A549 (cell line): ENCODE data around the gene TRAPPC5. TPM values are rescaled to one million over a fixed set of nuclear protein-coding genes. Genes with fewer than 3 reads are reported as not detected.

Source experiments
- ATAC-seq, 2 experiments: fragments of 200-7000 bp in 1 of 2; fragments of >200 bp in 1 of 2; cut with Nextera tagmentation in 1 of 2; cut with Tn5 transposase in 1 of 2; 3 replicates each; pipeline versions ENCODE4 v1.8.0 to v1.9.1; 2018 to 2020; ENCODE audit warnings: mild to moderate bottlenecking in 1 of 2, moderate library complexity in 1 of 2
- CTCF ChIA-PET: fragments of 300-600 bp; sonication (Branson Sonifier 250); formaldehyde crosslinking; extraction: SDS; loops from one replicate; lab custom pipeline; 2021; ENCODE audit warnings: antibody characterized with exemption, inconsistent platforms; lab: Yijun Ruan, JAX
- POLR2A ChIA-PET: fragments of 350-600 bp; formaldehyde crosslinking; extraction: SDS; loops from one replicate; lab custom pipeline; 2021; ENCODE audit warnings: antibody characterized with exemption, inconsistent platforms; lab: Yijun Ruan, JAX
- DNase-seq, 2 experiments: peaks; one replicate each; pipeline versions ENCODE4 v3.0.0 to v3.0.0-alpha.2; 2011 to 2016; ENCODE audit warnings: low read depth in 1 of 2, low spot score in 1 of 2
- FAIRE-seq: peaks from 2 replicates; lab custom pipeline; 2011; peaks lifted over from hg19 to GRCh38; lab: Jason Lieb, UNC
- H3K27ac ChIP-seq, 2 experiments: fragments of >200 bp; sonication (Bioruptor Twin); formaldehyde crosslinking; 3 replicates each; pipeline ENCODE4 v1.5.1; 2016 to 2017
- H3K4me1 ChIP-seq: fragments of >200 bp; sonication (Bioruptor Twin); formaldehyde crosslinking; 3 replicates; pipeline ENCODE4 v1.6.1; 2016
- H3K4me2 ChIP-seq: fragments of >200 bp; sonication (Bioruptor Twin); formaldehyde crosslinking; 3 replicates; pipeline ENCODE4 v1.6.1; 2016
- H3K4me3 ChIP-seq: fragments of >200 bp; sonication (Bioruptor Twin); formaldehyde crosslinking; 3 replicates; pipeline ENCODE4 v1.5.1; 2016
- H3K9me3 ChIP-seq: fragments of >200 bp; sonication (Bioruptor Twin); formaldehyde crosslinking; 3 replicates; pipeline ENCODE4 v1.6.1; 2016
- CBX2 ChIP-seq: fragments of 200-600 bp; sonication (generic); IDR thresholded peaks from 2 replicates; pipeline ENCODE4 v1.6.1; 2016; ENCODE audit warnings: low read depth, mild to moderate bottlenecking, borderline replicate concordance
- EHF ChIP-seq: fragments of 250-450 bp; sonication (Bioruptor Pico); IDR thresholded peaks from 2 replicates; pipeline ENCODE4 v1.5.0; 2020; ENCODE audit warnings: mild to moderate bottlenecking
- FOSB ChIP-seq: fragments of 250-450 bp; sonication (Bioruptor Pico); IDR thresholded peaks from 2 replicates; pipeline ENCODE4 v1.5.0; 2020; ENCODE audit warnings: mild to moderate bottlenecking, moderate library complexity
- FOSL2 ChIP-seq, 2 experiments: fragments of 450-650 bp in 1 of 2; fragments of >200 bp in 1 of 2; sonication (Bioruptor Twin) in 1 of 2; formaldehyde crosslinking; IDR thresholded peaks; 2 replicates each; pipeline versions ENCODE4 v1.5.0 to v1.6.1; 2016 to 2020; ENCODE audit warnings: mild to moderate bottlenecking in 1 of 2, moderate library complexity in 1 of 2
- FOXS1 ChIP-seq: fragments of 250-450 bp; sonication (Bioruptor Pico); IDR thresholded peaks from 2 replicates; pipeline ENCODE4 v1.5.0; 2020; ENCODE audit warnings: mild to moderate bottlenecking, moderate library complexity
- GATA3 ChIP-seq: IDR thresholded peaks from 2 replicates; pipeline ENCODE4 v1.6.1; 2012; ENCODE audit warnings: borderline replicate concordance
- HOXB13 ChIP-seq: fragments of 250-450 bp; sonication (Bioruptor Pico); IDR thresholded peaks from 2 replicates; pipeline ENCODE4 v1.5.0; 2020; ENCODE audit warnings: low read depth, mild to moderate bottlenecking, moderate library complexity
- HOXB5 ChIP-seq: fragments of 250-450 bp; sonication (Bioruptor Pico); IDR thresholded peaks from 2 replicates; pipeline ENCODE4 v1.5.0; 2020; ENCODE audit warnings: mild to moderate bottlenecking, moderate library complexity
- MAFK ChIP-seq: fragments of 450-650 bp; IDR thresholded peaks from 2 replicates; pipeline ENCODE4 v1.6.1; 2014; ENCODE audit not compliant: partially characterized antibody
- NR3C1 ChIP-seq: fragments of >200 bp; sonication (Bioruptor Twin); formaldehyde crosslinking; IDR thresholded peaks from 3 replicates; pipeline ENCODE4 v1.6.1; 2017
- RCOR1 ChIP-seq: fragments of 150-350 bp; IDR thresholded peaks from 2 replicates; pipeline ENCODE4 v1.6.1; 2014; ENCODE audit warnings: antibody characterized with exemption, low read length, low read depth
- RFX5 ChIP-seq: fragments of 450-650 bp; IDR thresholded peaks from 2 replicates; pipeline ENCODE4 v1.7.1; 2014; ENCODE audit warnings: antibody characterized with exemption, mild to moderate bottlenecking, moderate library complexity
- RNF2 ChIP-seq: fragments of 200-600 bp; sonication (generic); IDR thresholded peaks from 2 replicates; pipeline ENCODE4 v1.6.1; 2016; ENCODE audit warnings: low read depth, mild to moderate bottlenecking, antibody characterized with exemption, moderate library complexity, borderline replicate concordance
- SREBF2 ChIP-seq: fragments of 450-650 bp; IDR thresholded peaks from 2 replicates; pipeline ENCODE4 v1.6.1; 2014; ENCODE audit warnings: mild to moderate bottlenecking, moderate library complexity
- ZC3H11A ChIP-seq: fragments of 450-650 bp; IDR thresholded peaks from 2 replicates; pipeline ENCODE4 v1.6.1; 2014; ENCODE audit warnings: antibody characterized with exemption, mild to moderate bottlenecking
- ZNF302 ChIP-seq: fragments of 250-450 bp; sonication (Bioruptor Pico); IDR thresholded peaks from 2 replicates; pipeline ENCODE4 v1.9.0; 2021; ENCODE audit warnings: inconsistent platforms, mild to moderate bottlenecking, moderate library complexity
- ZSCAN20 ChIP-seq: fragments of 250-450 bp; sonication (Bioruptor Pico); IDR thresholded peaks from 2 replicates; pipeline ENCODE4 v1.8.0; 2022; ENCODE audit warnings: mild to moderate bottlenecking, moderate library complexity
- WGBS: methylation state at CpG from one replicate; pipeline ENCODE4 v1.1.6; 2017; ENCODE audit errors: missing lambda C conversion rate; 5-methylcytosine and 5-hydroxymethylcytosine counted together
- polyA plus RNA-seq, 4 experiments: library from polyadenylated mRNA; depleted of rRNA in 3 of 4; stranded (reverse); fragments of >200 nt; fragmentation: RNase III in 1 of 4; extraction: RNeasy Plus Mini Kit Qiagen cat#74134 plus additional on column Dnase treatment in 1 of 4; gene quantifications; 2 replicates in 3 of 4; 3 replicates in 1 of 4; pipeline ENCODE4 v1.2.3, GENCODE V29; 2011 to 2017
- TF ChIP-seq, protein P1 (sequence below): fragments of >200 bp; sonication (Bioruptor Twin); formaldehyde crosslinking; IDR thresholded peaks from 3 replicates; pipeline ENCODE4 v1.5.1; 2016
- TF ChIP-seq, protein P2 (sequence below): fragments of 250-450 bp; sonication (Bioruptor Pico); IDR thresholded peaks from 2 replicates; pipeline ENCODE4 v1.5.0; 2020; ENCODE audit warnings: low read depth, mild to moderate bottlenecking, moderate library complexity
- TF ChIP-seq, protein P3 (sequence below): fragments of 150-350 bp; IDR thresholded peaks from 2 replicates; pipeline ENCODE4 v1.6.1; 2014; ENCODE audit warnings: low read depth, mild to moderate bottlenecking, low read length

The TRAPPC5 gene
- polyA plus RNA-seq, 2 of the 4 experiments (the other 2 are of a cell fraction), result 31.6 to 59.8 TPM

DNA sequence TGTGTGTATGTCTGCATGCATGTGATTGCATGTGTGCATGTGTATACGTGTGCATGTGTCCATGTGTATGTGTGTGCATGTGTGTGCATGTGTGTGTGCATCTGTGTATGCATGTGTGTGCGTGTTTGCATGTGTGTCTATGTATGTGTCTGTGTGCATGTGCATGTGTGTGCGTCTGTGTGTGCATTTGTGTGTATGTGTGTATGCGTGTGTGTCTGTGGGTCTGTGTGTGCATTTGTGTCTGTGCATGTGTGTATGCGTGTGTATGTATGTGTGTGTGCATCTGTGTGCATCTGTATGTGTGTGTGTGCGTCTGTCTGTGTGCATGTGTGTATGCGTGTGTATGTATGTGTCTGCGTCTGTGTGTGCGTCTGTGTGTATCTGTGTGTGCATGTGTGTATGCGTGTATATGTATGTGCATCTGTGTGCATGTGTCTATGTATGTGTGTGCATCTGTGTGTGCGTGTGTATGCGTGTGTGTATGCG, 40.7 kb upstream of the TRAPPC5 start (continued):
- TF ChIP-seq, protein P1, sequence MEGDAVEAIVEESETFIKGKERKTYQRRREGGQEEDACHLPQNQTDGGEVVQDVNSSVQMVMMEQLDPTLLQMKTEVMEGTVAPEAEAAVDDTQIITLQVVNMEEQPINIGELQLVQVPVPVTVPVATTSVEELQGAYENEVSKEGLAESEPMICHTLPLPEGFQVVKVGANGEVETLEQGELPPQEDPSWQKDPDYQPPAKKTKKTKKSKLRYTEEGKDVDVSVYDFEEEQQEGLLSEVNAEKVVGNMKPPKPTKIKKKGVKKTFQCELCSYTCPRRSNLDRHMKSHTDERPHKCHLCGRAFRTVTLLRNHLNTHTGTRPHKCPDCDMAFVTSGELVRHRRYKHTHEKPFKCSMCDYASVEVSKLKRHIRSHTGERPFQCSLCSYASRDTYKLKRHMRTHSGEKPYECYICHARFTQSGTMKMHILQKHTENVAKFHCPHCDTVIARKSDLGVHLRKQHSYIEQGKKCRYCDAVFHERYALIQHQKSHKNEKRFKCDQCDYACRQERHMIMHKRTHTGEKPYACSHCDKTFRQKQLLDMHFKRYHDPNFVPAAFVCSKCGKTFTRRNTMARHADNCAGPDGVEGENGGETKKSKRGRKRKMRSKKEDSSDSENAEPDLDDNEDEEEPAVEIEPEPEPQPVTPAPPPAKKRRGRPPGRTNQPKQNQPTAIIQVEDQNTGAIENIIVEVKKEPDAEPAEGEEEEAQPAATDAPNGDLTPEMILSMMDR, result no peak
- TF ChIP-seq ZC3H11A, result no peak

DNA sequence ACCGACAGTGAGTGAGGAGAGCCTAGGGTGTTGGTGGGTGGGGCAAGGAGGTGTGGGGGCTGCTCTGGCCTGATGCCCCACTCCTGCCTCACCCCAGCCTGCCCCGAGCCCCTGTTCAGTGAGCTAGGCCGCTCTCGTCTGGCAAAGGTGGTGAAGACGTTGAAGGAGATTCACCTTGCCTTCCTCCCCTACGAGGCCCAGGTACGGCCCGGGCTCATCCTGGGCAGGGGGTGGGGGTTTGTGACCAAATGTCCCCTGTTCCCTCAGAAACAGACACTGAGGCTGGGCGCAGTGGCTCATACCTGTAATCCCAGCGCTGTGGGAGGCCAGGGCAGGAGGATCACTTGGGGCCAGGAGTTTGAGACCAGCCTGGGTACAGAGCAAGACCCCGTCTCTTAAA, 39.8 kb upstream of the TRAPPC5 start:
- TF ChIP-seq, protein P2, sequence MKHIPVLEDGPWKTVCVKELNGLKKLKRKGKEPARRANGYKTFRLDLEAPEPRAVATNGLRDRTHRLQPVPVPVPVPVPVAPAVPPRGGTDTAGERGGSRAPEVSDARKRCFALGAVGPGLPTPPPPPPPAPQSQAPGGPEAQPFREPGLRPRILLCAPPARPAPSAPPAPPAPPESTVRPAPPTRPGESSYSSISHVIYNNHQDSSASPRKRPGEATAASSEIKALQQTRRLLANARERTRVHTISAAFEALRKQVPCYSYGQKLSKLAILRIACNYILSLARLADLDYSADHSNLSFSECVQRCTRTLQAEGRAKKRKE, result no peak
- TF ChIP-seq RNF2, result no peak
- no peak for TF ChIP-seq ZNF302
- no peak for TF ChIP-seq EHF (CRISPR knock-in tag)
- Histone ChIP-seq H3K4me2 (no peak overlapping the region), H3K4me3 (no peak overlapping the region), H3K9me3 (no peaks in the 10 kb centered on the region), H3K4me1 (no peaks in the 10 kb centered on the region), H3K27ac (no peak overlapping the region)
- FAIRE-seq (no peak), ATAC-seq (no peak), DNase-seq (no peak)
- WGBS, result 80% methylated on average over 4 of the region's 11 CpGs
- CTCF ChIA-PET, result interaction anchor here (1.0 kb wide), 1 partner anchor 72 kb away, joined by 5 read pairs; no protein-coding TSS in a partner anchor
- POLR2A ChIA-PET, result no interaction called here

DNA sequence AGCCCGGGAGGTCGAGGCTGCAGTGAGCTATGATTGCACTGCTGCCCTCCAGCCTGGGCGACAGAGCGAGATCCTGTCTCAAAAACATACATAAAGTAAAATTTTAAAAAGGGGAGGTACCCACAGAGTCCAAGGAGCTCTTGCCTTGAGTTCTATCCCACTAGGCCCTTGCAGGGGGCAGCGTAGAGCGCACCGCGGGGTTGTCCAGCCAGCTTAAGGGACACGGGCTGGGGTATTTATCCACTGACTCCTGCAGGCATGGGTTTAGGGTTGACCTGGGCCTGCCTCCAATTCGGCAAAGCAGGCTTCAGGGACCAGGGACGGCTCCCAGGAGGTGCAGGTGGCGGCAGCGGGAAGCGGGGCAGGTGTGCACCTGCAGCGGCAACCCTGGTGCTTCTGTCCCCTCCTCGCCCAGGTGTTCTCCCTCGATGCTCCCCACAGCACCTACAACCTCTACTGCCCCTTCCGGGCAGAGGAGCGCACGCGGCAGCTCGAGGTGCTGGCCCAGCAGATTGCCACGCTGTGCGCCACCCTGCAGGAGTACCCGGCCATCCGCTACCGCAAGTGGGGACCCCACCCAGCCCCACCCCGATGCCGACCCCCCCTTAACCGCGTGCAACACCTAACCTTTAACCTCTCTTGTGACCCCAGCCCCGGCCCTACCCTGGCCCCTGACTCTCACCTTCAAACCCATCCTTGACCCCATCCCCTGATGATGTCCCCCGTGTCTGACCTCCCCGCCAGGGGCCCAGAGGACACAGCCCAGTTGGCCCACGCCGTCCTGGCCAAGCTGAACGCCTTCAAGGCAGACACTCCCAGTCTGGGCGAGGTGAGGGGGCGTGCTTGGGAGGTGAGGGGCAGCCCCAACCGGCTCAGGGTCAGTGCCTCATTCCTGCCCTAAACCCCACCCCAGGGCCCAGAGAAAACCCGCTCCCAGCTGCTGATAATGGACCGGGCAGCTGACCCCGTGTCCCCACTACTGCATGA, 39.0 kb upstream of the TRAPPC5 start:
- Histone ChIP-seq H3K9me3 (no peaks in the 10 kb centered on the region), H3K4me3 (no peak overlapping the region), H3K4me2 (no peak overlapping the region), H3K4me1 (no peaks in the 10 kb centered on the region), H3K27ac (no peak overlapping the region)
- FAIRE-seq (no peak), DNase-seq (peak in 1 of 2 experiments; percentile 26), ATAC-seq (0 out of 6 replicates have a peak, but pooled peaks of 1 of the 2 experiments have one; percentile 9)
- POLR2A ChIA-PET, result no interaction called here
- no peak for TF ChIP-seq GATA3
- no peak for TF ChIP-seq FOSL2 (IDR thresholded peaks at IDR 0.05)
- TF ChIP-seq FOSL2 (CRISPR knock-in tag; IDR thresholded peaks at IDR 0.05), result no peak
- no peak for TF ChIP-seq RCOR1
- 88% methylated on average over 29 of the region's 43 CpGs for WGBS
- CTCF ChIA-PET, result interaction anchor here (0.6 to 1.9 kb wide), 5 partner anchors 10 to 73 kb away, joined by 3 to 9 read pairs (median 5); no protein-coding TSS in a partner anchor

DNA sequence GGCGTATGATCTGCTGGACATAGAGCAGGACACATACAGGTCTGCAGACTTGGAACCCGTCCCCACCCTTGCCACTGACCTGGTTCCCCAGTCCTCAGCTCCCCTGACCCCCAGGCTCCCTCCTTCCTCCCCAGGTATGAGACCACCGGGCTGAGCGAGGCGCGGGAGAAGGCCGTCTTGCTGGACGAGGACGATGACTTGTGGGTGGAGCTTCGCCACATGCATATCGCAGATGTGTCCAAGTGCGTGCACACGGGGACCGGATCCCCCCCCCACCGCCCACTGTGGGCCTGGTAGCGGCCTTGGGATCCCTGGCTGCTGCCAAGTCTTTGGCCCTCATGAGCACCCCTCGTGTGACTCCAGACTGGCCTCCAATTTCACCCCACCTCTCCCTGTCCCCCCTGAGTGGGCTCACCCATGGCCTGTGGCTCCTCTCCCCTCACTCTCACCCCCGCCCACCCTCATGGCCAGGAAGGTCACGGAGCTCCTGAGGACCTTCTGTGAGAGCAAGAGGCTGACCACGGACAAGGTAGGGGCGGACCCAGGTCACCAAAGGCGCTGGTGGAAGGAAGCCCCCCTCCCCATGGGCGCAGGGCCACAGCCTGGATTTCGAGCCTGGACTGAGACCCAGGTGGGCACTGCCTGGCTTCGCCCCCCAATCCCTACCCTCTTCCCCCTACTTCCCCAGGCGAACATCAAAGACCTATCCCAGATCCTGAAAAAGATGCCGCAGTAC, 38.2 kb upstream of the TRAPPC5 start:
- Histone ChIP-seq H3K27ac (no peak overlapping the region), H3K4me3 (no peak overlapping the region)
- no peak for DNase-seq
- CTCF ChIA-PET, result interaction anchor here (0.9 to 1.9 kb wide), 4 partner anchors 9 to 37 kb away, joined by 3 to 9 read pairs (median 4); no protein-coding TSS in a partner anchor
- no peak for TF ChIP-seq ZC3H11A
- no peak for TF ChIP-seq RFX5
- TF ChIP-seq ZNF302, result no peak
- TF ChIP-seq ZSCAN20 (CRISPR knock-in tag), result no peak
- TF ChIP-seq SREBF2, result no peak
- TF ChIP-seq HOXB5 (CRISPR knock-in tag), result no peak
- TF ChIP-seq HOXB13 (CRISPR knock-in tag), result no peak
- TF ChIP-seq FOSB (CRISPR knock-in tag), result no peak
- TF ChIP-seq NR3C1, result no peak
- TF ChIP-seq CBX2, result no peak
- TF ChIP-seq MAFK, result no peak
- no peak for TF ChIP-seq FOXS1
- TF ChIP-seq, protein P3, sequence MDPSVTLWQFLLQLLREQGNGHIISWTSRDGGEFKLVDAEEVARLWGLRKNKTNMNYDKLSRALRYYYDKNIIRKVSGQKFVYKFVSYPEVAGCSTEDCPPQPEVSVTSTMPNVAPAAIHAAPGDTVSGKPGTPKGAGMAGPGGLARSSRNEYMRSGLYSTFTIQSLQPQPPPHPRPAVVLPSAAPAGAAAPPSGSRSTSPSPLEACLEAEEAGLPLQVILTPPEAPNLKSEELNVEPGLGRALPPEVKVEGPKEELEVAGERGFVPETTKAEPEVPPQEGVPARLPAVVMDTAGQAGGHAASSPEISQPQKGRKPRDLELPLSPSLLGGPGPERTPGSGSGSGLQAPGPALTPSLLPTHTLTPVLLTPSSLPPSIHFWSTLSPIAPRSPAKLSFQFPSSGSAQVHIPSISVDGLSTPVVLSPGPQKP, result no peak
- TF ChIP-seq, all 56 proteins: peak for 0
- Histone ChIP-seq H3K9me3 (no peaks in the 10 kb centered on the region), H3K4me1 (no peaks in the 10 kb centered on the region), H3K4me2 (no peak overlapping the region)
- 95% methylated on average over 23 of the region's 27 CpGs for WGBS
- FAIRE-seq (no peak), ATAC-seq (no peak)
- POLR2A ChIA-PET, result no interaction called here
